T-cell (primary cell): ENCODE data around the gene TSPAN4. TPM values are rescaled to one million over a fixed set of nuclear protein-coding genes. Genes with fewer than 3 reads are reported as not detected.

Source experiments
- ATAC-seq, 4 experiments: fragments of 200-7000 bp in 3 of 4; fragments of 150-1000 bp in 1 of 4; cut with Tn5 transposase; replicated peaks in 1 of 4; 1 replicate in 3 of 4; 2 replicates in 1 of 4; pipeline ENCODE4 v1.10.0; 2021; ENCODE audit warnings: moderate library complexity in 3 of 4, mild to moderate bottlenecking in 2 of 4, moderate number of reproducible peaks in 1 of 4
- CTCF ChIA-PET, 2 donors: fragments of 300-600 bp; sonication (Branson Sonifier 250); formaldehyde crosslinking; loops; one replicate each; lab custom pipeline; 2022; ENCODE audit warnings: antibody characterized with exemption in 2 of 2; lab: Charles Lee
- POLR2A ChIA-PET, 2 donors: fragments of 300-600 bp; sonication (Branson Sonifier 250); formaldehyde crosslinking; loops; one replicate each; lab custom pipeline; 2022; ENCODE audit warnings: antibody characterized with exemption in 2 of 2; lab: Charles Lee
- DNase-seq, 35 experiments: peaks; one replicate each; pipeline versions ENCODE4 v3.0.0 to v3.0.0-alpha.2; 2013 to 2023
- H3K27ac ChIP-seq: one replicate; pipeline ENCODE4 v1.5.1; 2013; ENCODE audit warnings: low read length
- H3K27me3 ChIP-seq, 2 experiments: replicated peaks in 1 of 2; 1 replicate in 1 of 2; 2 replicates in 1 of 2; pipeline versions ENCODE4 v1.6.1 to v1.7.0; 2013; ENCODE audit warnings: low read length in 1 of 2, mixed read lengths in 1 of 2; ENCODE audit not compliant: control insufficient read depth in 2 of 2, insufficient read depth in 2 of 2; ENCODE audit errors: extremely low read depth in 1 of 2
- H3K36me3 ChIP-seq, 2 donors: 1 replicate in 1 of 2; 2 replicates in 1 of 2; pipeline versions ENCODE4 v1.6.1 to v1.7.0; 2013; ENCODE audit warnings: low read length in 1 of 2; ENCODE audit not compliant: control insufficient read depth in 2 of 2, insufficient read depth in 1 of 2; ENCODE audit errors: extremely low read depth in 1 of 2
- H3K4me1 ChIP-seq, 2 experiments: 1 replicate in 1 of 2; 2 replicates in 1 of 2; pipeline versions ENCODE4 v1.6.1 to v1.7.0; 2013; ENCODE audit warnings: low read length in 2 of 2, mixed read lengths in 1 of 2; ENCODE audit not compliant: insufficient read depth in 2 of 2, control insufficient read depth in 1 of 2; ENCODE audit errors: extremely low read depth in 1 of 2
- H3K4me3 ChIP-seq, 2 donors: 1 replicate in 1 of 2; 2 replicates in 1 of 2; pipeline versions ENCODE4 v1.5.1 to v1.7.0; 2013; ENCODE audit warnings: mild to moderate bottlenecking in 2 of 2, low read length in 1 of 2, moderate library complexity in 1 of 2; ENCODE audit not compliant: control insufficient read depth in 1 of 2; ENCODE audit errors: extremely low read depth in 1 of 2
- H3K9me3 ChIP-seq: 2 replicates; pipeline ENCODE4 v1.7.0; 2013
- H3K27ac Mint-ChIP-seq, 2 donors: one replicate each; pipeline ENCODE4 v1.8.0; 2020 to 2021; ENCODE audit warnings: mild to moderate bottlenecking in 2 of 2, mixed read lengths in 2 of 2
- H3K27me3 Mint-ChIP-seq, 2 donors: one replicate each; pipeline ENCODE4 v1.8.0; 2021 to 2022; ENCODE audit warnings: mixed read lengths in 2 of 2
- H3K36me3 Mint-ChIP-seq: one replicate; pipeline ENCODE4 v1.8.0; 2021; ENCODE audit warnings: mixed read lengths
- H3K4me1 Mint-ChIP-seq, 3 donors: one replicate each; pipeline ENCODE4 v1.8.0; 2020 to 2022; ENCODE audit warnings: mixed read lengths in 3 of 3, mild to moderate bottlenecking in 1 of 3
- H3K4me3 Mint-ChIP-seq, 3 donors: one replicate each; pipeline ENCODE4 v1.8.0; 2020 to 2022; ENCODE audit warnings: mild to moderate bottlenecking in 3 of 3, mixed read lengths in 3 of 3, moderate library complexity in 3 of 3
- H3K9me3 Mint-ChIP-seq, 3 donors: one replicate each; pipeline ENCODE4 v1.8.0; 2020 to 2022; ENCODE audit warnings: mixed read lengths in 3 of 3
- WGBS: methylation state at CpG from one replicate; pipeline ENCODE4 v1.1.5; 2013; ENCODE audit warnings: missing lambda C conversion rate; ENCODE audit not compliant: insufficient coverage; 5-methylcytosine and 5-hydroxymethylcytosine counted together
- total RNA-seq, 35 experiments: library from RNA in 6 of 35; stranded (reverse) in 6 of 35; fragments of 120-200 nt in 1 of 35; gene quantifications; one replicate each; pipeline versions ENCODE4 v1.2.1 to v1.2.4 and lab custom pipeline; 2013 to 2026

The TSPAN4 gene
- total RNA-seq, 5 donors from 2014 or later (not counting 1 experiment from before 2014, with no cell fraction given) = 3.1 to 5.8 (median 4.4) TPM

- WGBS = 85% methylated on average over 16 of the region's 21 CpGs
- Mint-ChIP-seq H3K36me3 (no peaks in the 10 kb centered on the region), H3K27me3 (no peaks in the 10 kb centered on the region), H3K9me3 (no peaks in the 10 kb centered on the region), H3K4me3 (no peak overlapping the region), H3K4me1 (peaks cover 4 to 10% (median 7%) of the 10 kb centered on the region in 3 donors), H3K27ac (no peak overlapping the region)
- no peak overlapping the region for H3K27ac ChIP-seq
- ATAC-seq (no peak), DNase-seq (no peak)
- peaks cover 0 to 14% of the 10 kb centered on the region in 2 experiments for H3K4me1 ChIP-seq
- H3K4me3 ChIP-seq = no peak overlapping the region
- H3K36me3 ChIP-seq = no peaks in the 10 kb centered on the region
- POLR2A ChIA-PET = no interaction called here
- H3K27me3 ChIP-seq = no peaks in the 10 kb centered on the region
- H3K9me3 ChIP-seq = no peaks in the 10 kb centered on the region
- CTCF ChIA-PET = no interaction called here
Observed at GRCh38 chr11:914747-915501, 72.3 kb downstream of the TSPAN4 start.

Other genes with a start within 250 kb of the TSPAN4 start
- gene IRF7, start 226.9 kb upstream of the TSPAN4 start, total RNA-seq = 100 to 1,000 TPM in 1 of 5 donors, 10 to 100 TPM in 4; 58.9 to 128 (median 73.7) TPM
- under 1 TPM in 2 of 5 donors, not detected in 3; 0.26 to 0.29 TPM for gene CDHR5, start 217.9 kb upstream of the TSPAN4 start, total RNA-seq
- gene SCT, start 215.7 kb upstream of the TSPAN4 start, total RNA-seq = not detected
- 1 to 10 TPM in 2 of 5 donors, under 1 TPM in 3; 0.49 to 1.3 (median 0.98) TPM for gene DRD4, start 205.6 kb upstream of the TSPAN4 start, total RNA-seq
- gene DEAF1, start 147.6 kb upstream of the TSPAN4 start, total RNA-seq = 100 to 1,000 TPM in 1 of 5 donors, 10 to 100 TPM in 4; 55.8 to 121 (median 57.3) TPM
- gene TMEM80, start 147.0 kb upstream of the TSPAN4 start, total RNA-seq = 10 to 100 TPM; 21.2 to 43.9 (median 42.4) TPM
- gene EPS8L2, start 136.6 kb upstream of the TSPAN4 start, total RNA-seq = 10 to 100 TPM in 4 of 5 donors, 1 to 10 TPM in 1; 7.5 to 18.5 (median 14.6) TPM
- gene TALDO1, start 95.4 kb upstream of the TSPAN4 start, total RNA-seq = 100 to 1,000 TPM in 3 of 5 donors, 10 to 100 TPM in 2; 60.5 to 106 (median 102) TPM
- gene GATD1, start 65.4 kb upstream of the TSPAN4 start, total RNA-seq = 10 to 100 TPM; 40.8 to 73.5 (median 70.2) TPM
- under 1 TPM in 3 of 5 donors, not detected in 2; 0.18 to 0.28 (median 0.20) TPM for gene CEND1, start 52.8 kb upstream of the TSPAN4 start, total RNA-seq
- 10 to 100 TPM; 22.4 to 37.4 (median 35.1) TPM for gene SLC25A22, start 44.6 kb upstream of the TSPAN4 start, total RNA-seq
- 10 to 100 TPM; 31.1 to 46.6 (median 39.1) TPM for gene PIDD1, start 37.6 kb upstream of the TSPAN4 start, total RNA-seq
- 1,000 to 10,000 TPM; 4,736 to 5,826 (median 5,260) TPM for gene RPLP2, start 32.9 kb upstream of the TSPAN4 start, total RNA-seq
- 100 to 1,000 TPM; 172 to 212 (median 206) TPM for gene PNPLA2, start 23.9 kb upstream of the TSPAN4 start, total RNA-seq
- gene CRACR2B, start 14.9 kb upstream of the TSPAN4 start, total RNA-seq = 1 to 10 TPM; 1.4 to 2.9 (median 1.5) TPM
- 10 to 100 TPM; 14.9 to 28.2 (median 25.6) TPM for gene CD151, start 9.9 kb upstream of the TSPAN4 start, total RNA-seq
- 10 to 100 TPM; 34.2 to 73.9 (median 68.7) TPM for gene POLR2L, start 323 bp upstream of the TSPAN4 start, total RNA-seq
- gene CHID1, start 68.0 kb downstream of the TSPAN4 start, total RNA-seq = 10 to 100 TPM; 39.0 to 68.4 (median 51.2) TPM
- 10 to 100 TPM; 59.6 to 85.3 (median 70.8) TPM for gene AP2A2, start 83.0 kb downstream of the TSPAN4 start, total RNA-seq
- gene MUC6, start 193.9 kb downstream of the TSPAN4 start, total RNA-seq = under 1 TPM in 3 of 5 donors, not detected in 2; 0.09 to 0.30 (median 0.23) TPM
- 1 to 10 TPM in 1 of 5 donors, under 1 TPM in 2, not detected in 2; 0.12 to 1.4 (median 0.53) TPM for gene MUC2, start 232.0 kb downstream of the TSPAN4 start, total RNA-seq